HG02610 (cell line): ENCODE results near the gene VPS33B.

Experiments used
- ATAC-seq: cut with Tn5 transposase; IDR thresholded peaks from one replicate; pipeline ENCODE4 v1.9.1; 2021; ENCODE audit warnings: mild to moderate bottlenecking, moderate library complexity; ENCODE audit not compliant: unreplicated experiment

Gene VPS33B

DNA sequence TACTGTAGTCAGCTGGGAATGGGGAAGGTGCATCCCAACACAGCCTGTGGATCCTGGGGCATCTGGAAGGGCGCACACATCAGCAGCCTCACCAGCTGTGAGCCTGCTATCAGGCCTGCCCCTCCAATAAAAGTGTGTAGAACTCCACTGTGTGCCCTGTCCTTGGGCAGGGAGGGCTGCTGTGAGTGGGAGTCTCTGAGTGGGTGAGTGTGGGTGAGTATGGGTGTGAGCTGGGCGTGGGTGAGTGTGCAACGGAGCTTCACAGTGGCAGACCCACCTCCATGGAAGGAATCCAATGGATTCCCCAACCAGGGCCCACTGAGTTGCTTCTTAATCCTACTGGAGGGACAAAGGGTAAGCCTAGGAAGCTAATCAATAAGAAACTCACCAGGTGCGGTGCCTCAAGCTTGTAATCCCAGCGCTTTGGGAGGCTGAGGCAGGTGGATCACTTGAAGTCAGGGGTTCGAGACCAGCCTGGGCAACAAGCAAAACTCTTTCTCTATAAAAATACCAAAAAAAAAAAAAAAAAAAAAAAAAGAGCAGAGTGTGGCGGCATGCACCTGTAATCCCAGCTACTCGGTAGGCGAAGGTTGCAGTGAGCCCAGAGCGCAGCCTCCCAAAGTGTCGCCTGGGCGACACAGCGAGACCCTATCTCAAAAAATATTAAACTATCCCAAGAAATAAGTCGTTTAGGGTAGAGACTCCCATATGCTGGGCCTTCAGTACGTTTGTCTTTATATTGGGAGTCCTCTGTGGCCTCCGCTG is 68.3 kb downstream of the VPS33B start:
- ATAC-seq: no peak

DNA sequence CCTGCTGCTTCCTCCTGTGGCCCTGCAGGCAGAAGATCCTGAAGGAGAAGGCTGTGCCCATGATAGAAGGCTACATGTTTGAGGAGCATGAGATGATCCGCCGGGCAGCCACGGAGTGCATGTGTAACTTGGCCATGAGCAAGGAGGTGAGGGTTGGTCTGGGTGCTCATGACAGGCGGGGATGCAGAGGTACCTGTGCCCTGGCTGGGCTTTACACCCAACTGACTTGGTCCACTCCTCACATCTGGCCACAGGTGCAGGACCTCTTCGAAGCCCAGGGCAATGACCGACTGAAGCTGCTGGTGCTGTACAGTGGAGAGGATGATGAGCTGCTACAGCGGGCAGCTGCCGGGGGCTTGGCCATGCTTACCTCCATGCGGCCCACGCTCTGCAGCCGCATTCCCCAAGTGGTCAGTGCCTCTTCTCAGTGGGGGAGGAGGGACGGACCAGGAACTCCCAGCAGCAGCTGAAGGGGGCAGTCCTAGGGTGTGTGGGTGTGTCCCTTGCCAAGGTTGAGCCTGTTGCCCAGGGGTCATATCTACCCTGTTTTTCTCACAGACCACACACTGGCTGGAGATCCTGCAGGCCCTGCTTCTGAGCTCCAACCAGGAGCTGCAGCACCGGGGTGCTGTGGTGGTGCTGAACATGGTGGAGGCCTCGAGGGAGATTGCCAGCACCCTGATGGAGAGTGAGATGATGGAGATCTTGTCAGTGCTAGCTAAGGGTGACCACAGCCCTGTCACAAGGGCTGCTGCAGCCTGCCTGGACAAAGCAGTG is 69.3 kb downstream of the VPS33B start:
- no peak for ATAC-seq

DNA sequence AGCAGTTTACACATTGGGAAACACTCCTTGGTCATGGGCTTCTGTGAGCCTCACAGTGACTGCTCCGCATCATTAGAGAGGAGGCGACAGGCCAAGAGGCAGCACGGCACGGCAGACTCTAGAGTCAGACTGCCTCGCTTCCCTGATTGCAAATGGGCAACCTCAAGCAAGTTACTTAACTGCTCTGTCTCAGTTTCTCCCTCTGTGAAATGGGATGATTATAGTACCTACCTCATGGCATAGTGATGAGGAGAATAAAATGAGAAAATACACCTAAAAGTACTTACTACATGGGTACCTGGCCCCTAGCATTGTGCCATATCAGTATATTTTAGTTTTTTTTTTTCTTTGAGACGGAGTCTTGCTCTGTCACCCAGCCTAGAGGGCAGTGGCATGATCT is 71.7 kb downstream of the VPS33B start:
- no peak for ATAC-seq

DNA sequence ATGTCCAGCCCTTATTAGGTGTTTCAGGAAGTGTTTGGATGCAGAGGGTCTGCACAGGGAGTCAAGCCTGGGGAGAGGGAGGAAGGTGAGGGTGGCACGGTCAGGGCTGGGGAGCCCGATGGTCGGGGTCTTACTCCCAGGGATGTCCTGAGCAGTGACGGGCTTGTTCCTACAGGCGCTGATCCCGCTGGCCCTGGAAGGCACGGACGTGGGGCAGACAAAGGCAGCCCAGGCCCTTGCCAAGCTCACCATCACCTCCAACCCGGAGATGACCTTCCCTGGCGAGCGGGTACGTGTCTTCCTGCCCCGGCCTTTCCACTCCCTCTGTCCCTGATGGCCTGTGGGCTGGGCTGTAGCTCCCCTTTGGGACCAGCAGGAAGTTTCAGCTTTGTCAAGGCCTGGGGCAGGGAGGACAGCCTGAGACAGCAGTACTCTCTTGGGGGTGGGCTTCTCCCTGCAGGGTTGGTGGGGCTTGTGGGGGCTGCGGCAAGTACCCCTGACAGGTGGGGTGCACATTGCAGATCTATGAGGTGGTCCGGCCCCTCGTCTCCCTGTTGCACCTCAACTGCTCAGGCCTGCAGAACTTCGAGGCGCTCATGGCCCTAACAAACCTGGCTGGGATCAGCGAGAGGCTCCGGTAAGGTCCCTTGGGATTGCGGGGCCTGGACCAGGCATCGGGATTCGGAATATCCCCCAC is 72.3 kb downstream of the VPS33B start:
- ATAC-seq: no peak
